GM06990 (cell line): ENCODE measurements around the gene CDC25A.
"Not testable (repeated sequence)": the region's sequence is repeated elsewhere in the genome, so short reads cannot be mapped to it uniquely, and the experiment has no call there.

Experiments used
- DNase-seq: peaks from one replicate; pipeline ENCODE4 v3.0.0-alpha.2; 2011; ENCODE audit not compliant: insufficient read length; ENCODE audit errors: extremely low read depth
- H3K27me3 ChIP-seq: replicated peaks from 2 replicates; pipeline ENCODE4 v1.6.0; 2011; ENCODE audit warnings: low read length; ENCODE audit not compliant: control insufficient read depth, insufficient read depth
- H3K36me3 ChIP-seq: 2 replicates; pipeline ENCODE4 v1.5.1; 2011; ENCODE audit warnings: low read length; ENCODE audit not compliant: control insufficient read depth, insufficient read depth
- H3K4me3 ChIP-seq: replicated peaks from 2 replicates; pipeline ENCODE4 v1.5.1; 2011; ENCODE audit warnings: low read depth, mild to moderate bottlenecking, control low read depth, low read length
- CTCF ChIP-seq: IDR thresholded peaks from 2 replicates; pipeline ENCODE4 v1.5.1; 2011; ENCODE audit warnings: low read length, control low read depth, mild to moderate bottlenecking, inconsistent platforms; ENCODE audit not compliant: insufficient read depth, poor library complexity, severe bottlenecking

Gene CDC25A

GRCh38 chr3:48217449-48217848, 29.2 kb upstream of the CDC25A start:
- Histone ChIP-seq H3K36me3 (no peaks in the 10 kb centered on the region), H3K27me3 (no peaks in the 10 kb centered on the region), H3K4me3 (no peak overlapping the region)
- DNase-seq: no peak
- TF ChIP-seq CTCF: no peak

DNA sequence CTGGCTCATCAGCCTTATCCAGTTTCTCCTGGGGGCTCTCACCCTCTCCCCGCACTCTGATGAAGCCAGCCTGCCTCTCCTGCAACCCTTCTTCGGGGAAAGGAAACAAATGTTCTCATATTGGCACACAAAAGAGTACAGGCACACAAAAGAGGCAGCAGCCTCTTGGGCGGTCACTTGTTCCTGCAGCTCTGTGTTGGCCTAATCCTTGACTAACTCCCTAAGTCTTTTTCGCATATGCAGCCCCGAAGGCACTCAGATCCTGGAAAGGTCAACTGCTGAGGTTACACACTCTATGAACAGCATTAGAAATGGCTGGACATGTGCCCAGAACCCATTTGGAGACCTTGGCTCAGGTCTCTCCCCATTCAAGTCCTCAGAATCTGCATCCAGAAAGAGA, 27.7 kb upstream of the CDC25A start:
- TF ChIP-seq CTCF: no peak
- Histone ChIP-seq H3K4me3 (no peak overlapping the region), H3K36me3 (no peaks in the 10 kb centered on the region), H3K27me3 (no peaks in the 10 kb centered on the region)
- no peak for DNase-seq

DNA sequence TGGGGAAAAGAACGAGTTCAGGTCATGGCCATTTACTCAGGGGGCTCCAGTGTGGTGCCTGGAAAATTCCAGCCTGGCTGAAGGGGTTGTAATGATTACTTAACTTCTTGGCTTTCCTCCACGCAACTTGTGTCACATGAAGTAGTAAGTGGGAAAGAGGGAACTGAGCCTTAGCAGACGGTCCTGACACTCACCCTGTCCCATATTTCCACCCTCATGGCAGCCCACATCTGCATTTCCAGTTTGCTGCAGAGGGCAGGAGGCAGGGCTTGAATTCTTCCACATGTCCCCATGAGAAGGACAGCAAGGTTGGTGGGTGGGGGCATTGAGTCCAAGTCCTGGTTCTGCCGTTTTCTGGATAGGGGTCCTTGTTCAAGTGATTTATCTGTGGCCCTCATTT, 27.2 kb upstream of the CDC25A start:
- no peak for DNase-seq
- Histone ChIP-seq H3K36me3 (no peaks in the 10 kb centered on the region), H3K4me3 (no peak overlapping the region), H3K27me3 (no peaks in the 10 kb centered on the region)
- no peak for TF ChIP-seq CTCF

GRCh38 chr3:48215019-48215418, 26.8 kb upstream of the CDC25A start:
- Histone ChIP-seq H3K36me3 (no peaks in the 10 kb centered on the region), H3K27me3 (no peaks in the 10 kb centered on the region), H3K4me3 (no peak overlapping the region)
- no peak for TF ChIP-seq CTCF
- DNase-seq: no peak

DNA sequence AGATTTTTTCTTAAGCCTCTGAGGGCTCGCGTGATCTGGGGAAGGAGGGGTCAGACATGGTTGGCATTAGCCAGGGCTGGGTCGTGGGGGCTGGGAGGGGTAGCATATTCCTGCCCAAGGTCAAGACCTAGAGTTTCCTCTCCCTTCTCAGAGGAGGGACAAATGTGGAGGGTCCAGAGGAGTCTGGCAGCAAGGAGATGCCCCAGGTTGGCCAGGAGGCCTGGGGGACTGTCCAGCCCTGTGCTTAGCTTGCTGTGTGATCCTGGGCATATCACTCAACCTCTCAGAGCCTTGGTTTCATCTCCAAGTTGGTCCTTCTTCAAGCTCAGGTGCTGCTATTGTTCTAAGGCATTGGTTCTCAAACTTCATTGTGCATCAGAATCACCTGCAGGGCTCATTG, 26.0 kb upstream of the CDC25A start:
- Histone ChIP-seq H3K4me3 (no peak overlapping the region), H3K27me3 (no peaks in the 10 kb centered on the region), H3K36me3 (no peaks in the 10 kb centered on the region)
- TF ChIP-seq CTCF: no peak
- no peak for DNase-seq

DNA sequence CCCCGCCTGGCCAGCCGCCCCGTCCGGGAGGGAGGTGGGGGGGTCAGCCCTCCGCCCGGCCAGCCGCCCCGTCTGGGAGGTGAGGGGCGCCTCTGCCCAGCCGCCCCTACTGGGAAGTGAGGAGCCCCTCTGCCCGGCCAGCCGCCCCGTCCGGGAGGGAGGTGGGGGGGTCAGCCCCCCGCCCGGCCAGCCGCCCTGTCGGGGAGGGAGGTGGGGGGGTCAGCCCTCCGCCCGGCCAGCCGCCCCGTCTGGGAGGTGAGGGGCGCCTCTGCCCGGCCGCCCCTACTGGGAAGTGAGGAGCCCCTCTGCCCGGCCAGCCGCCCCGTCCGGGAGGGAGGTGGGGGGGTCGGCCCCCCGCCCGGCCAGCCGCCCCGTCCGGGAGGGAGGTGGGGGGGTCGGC, 23.6 kb upstream of the CDC25A start:
- H3K27me3 ChIP-seq, H3K36me3 ChIP-seq, H3K4me3 ChIP-seq, DNase-seq: not testable (repeated sequence)

GRCh38 chr3:48210534-48210933, 22.3 kb upstream of the CDC25A start:
- not testable (repeated sequence) for H3K27me3 ChIP-seq, H3K36me3 ChIP-seq, DNase-seq, H3K4me3 ChIP-seq
